ACHN (cell line): Measurements from ENCODE around the gene TNMD.

Experiments used
- DNase-seq: peaks from one replicate; pipeline ENCODE4 v3.0.0-alpha.2; 2015
- in situ Hi-C: cut with HindIII; loops from 2 replicates; pipeline ENCODE4 v1.10.0; 2017; ENCODE audit warnings: low sequenced_read_pairs, low pct_ligation_motif_present, low pct_unique_long_range_greater_than_20kb

TNMD gene

GRCh38 chrX:100636321-100636991 is 51.7 kb downstream of the TNMD start, which contains the start of gene TSPAN6:
TSS of gene TSPAN6 (minus strand) at chrX:100636806. CDS start at chrX:100636694, 112 bp downstream.
- in situ Hi-C loops: no loop called here
- peak; percentile 82 for DNase-seq

GRCh38 chrX:100642290-100642689 is 57.6 kb downstream of the TNMD start:
- DNase-seq: no peak
- in situ Hi-C loops: no loop called here

- in situ Hi-C loops: no loop called here
- DNase-seq: no peak
These were observed 58.5 kb downstream of the TNMD start for GRCh38 chrX:100643212-100643611.

GRCh38 chrX:100643956-100644860 is 59.5 kb downstream of the TNMD start, which contains the start of gene SRPX2:
TSS of gene SRPX2 (plus strand) at chrX:100644199. CDS start at chrX:100646323, 2,124 bp downstream.
- in situ Hi-C loops: no loop called here
- DNase-seq: peak; percentile 73

- in situ Hi-C loops: no loop called here
- DNase-seq: no peak
These were observed 60.4 kb downstream of the TNMD start for GRCh38 chrX:100645106-100645505.

- DNase-seq: no peak
- in situ Hi-C loops: no loop called here
These were observed 62.4 kb downstream of the TNMD start for GRCh38 chrX:100647095-100647494.

- in situ Hi-C loops: no loop called here
- no peak for DNase-seq
These were observed 63.0 kb downstream of the TNMD start for GRCh38 chrX:100647739-100648138.

- in situ Hi-C loops: no loop called here
- DNase-seq: no peak
These were observed 64.0 kb downstream of the TNMD start for GRCh38 chrX:100648458-100649417.
